Activated T-cell treated with anti-CD3 and anti-CD28 coated beads, Interleukin-2, amount 50 U/mL, for 48 hours (primary cell): Measurements from ENCODE around the gene IGFBP3.

Experiments
- DNase-seq, 2 experiments: peaks; one replicate each; pipeline ENCODE4 v3.0.0-alpha.2; 2020

Gene IGFBP3

DNA sequence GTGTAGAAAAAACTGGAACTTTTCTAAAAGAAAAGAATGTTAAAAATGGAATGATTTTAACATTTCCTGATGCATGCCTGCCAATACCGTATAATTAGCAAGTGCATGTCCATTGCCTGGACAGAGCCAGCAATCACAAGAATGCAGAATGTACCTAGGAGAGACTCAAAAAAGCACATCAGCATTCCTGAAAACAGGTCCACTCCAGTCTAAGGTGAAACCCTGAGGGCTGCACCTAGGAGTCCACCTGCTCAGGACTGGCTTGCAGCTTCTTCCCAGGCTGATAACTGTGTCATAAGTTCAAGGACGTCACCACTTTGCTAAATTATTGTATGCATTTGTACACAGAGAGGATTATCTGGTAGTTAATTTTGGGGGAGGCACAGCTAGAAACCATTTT lies 53.6 kb downstream of the IGFBP3 start:
- DNase-seq: no peak

DNA sequence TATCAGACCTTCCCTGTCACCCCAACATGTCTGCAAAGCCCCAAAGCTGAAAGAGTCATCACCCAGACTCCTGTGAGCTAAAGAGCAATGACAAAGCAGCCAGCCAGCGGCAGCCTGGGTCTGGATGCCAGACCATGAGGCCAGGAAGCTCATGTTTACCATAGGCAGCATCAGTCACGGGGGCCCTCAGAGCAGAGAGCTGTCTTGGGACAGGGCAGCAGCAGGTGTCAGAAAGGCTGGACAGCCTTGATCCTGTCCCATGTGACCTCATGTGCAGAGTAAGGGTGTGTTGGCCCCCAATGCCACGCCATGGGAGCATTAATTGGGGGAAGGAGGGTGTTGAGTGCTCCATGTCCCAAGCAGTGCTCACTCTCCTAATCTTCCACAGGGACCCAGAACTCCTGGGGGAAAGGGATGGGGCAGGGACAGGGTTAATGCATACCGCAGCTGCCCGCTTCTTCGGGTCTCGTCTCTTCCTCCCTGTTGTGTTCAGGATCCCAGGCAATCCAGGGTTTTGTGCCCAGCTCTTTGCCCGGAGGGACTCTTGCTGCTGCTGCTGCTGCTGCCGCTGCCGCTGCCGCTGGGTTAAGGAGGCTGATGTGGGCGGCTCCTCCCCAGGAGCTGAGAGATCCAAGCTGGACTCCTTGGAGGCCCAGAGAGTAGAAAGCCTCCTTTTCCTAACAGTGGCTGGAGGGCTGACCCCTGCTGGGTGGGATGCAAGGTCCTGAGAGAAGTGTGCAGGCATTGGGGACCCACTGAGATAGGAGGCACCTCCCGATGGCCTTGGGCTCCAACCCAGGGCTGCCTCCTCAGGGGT lies 55.3 kb downstream of the IGFBP3 start:
- no peak for DNase-seq

DNA sequence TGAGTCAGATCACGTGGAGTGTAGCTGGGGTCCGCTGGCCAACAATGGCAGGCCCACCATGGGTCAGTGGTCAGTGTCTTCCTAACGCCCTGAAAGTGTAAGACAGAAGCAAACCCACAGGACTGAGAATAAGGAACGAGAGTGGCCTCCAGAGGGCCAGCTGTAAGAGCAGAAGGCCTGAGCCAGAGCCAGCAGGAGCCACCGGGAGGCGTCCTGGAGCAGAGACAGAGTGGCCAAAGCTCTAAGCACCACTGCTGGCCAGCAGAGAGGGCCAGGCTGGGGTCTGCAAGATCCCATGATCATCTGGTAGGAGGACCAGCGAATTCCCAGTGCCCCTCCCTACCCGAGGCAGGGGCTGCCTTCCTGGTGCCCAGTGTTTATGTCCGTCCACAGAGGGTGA lies 57.4 kb downstream of the IGFBP3 start:
- DNase-seq: no peak
